DOHH2 (cell line): ENCODE measurements around the gene WDR7.

Experiments
- H3F3A ChIP-seq: fragments of 200-600 bp; sonication (generic), shearing (Covaris generic); 2 replicates; pipeline ENCODE4 v1.6.0; 2016; ENCODE audit warnings: antibody characterized with exemption, mild to moderate bottlenecking; ENCODE audit not compliant: control insufficient read depth, insufficient read depth
- H3K27ac ChIP-seq: fragments of 200-600 bp; sonication (generic); 2 replicates; pipeline ENCODE4 v1.5.1; 2014; ENCODE audit warnings: low read depth, mild to moderate bottlenecking, low read length, moderate library complexity
- H3K27me3 ChIP-seq: fragments of 200-600 bp; sonication (generic); 2 replicates; pipeline ENCODE4 v1.6.1; 2014; ENCODE audit warnings: mild to moderate bottlenecking, low read length, mixed read lengths; ENCODE audit not compliant: control insufficient read depth
- H3K36me3 ChIP-seq: fragments of 200-600 bp; sonication (generic); 2 replicates; pipeline ENCODE4 v1.6.1; 2014; ENCODE audit warnings: mild to moderate bottlenecking, low read length, moderate library complexity, mixed read lengths; ENCODE audit not compliant: control insufficient read depth
- H3K4me1 ChIP-seq: fragments of 200-600 bp; sonication (generic); 2 replicates; pipeline ENCODE4 v1.6.1; 2014; ENCODE audit warnings: mild to moderate bottlenecking, low read length, mixed read lengths; ENCODE audit not compliant: control insufficient read depth
- H3K4me2 ChIP-seq: fragments of 200-600 bp; sonication (generic); 2 replicates; pipeline ENCODE4 v1.6.0; 2014; ENCODE audit warnings: mild to moderate bottlenecking, low read length, moderate library complexity
- H3K4me3 ChIP-seq: fragments of 200-600 bp; sonication (generic); 2 replicates; pipeline ENCODE4 v1.5.1; 2014; ENCODE audit warnings: mild to moderate bottlenecking, low read length, mixed read lengths
- H3K79me2 ChIP-seq: fragments of 200-600 bp; sonication (generic); 2 replicates; pipeline ENCODE4 v1.6.1; 2014; ENCODE audit warnings: mild to moderate bottlenecking, low read length, mixed read lengths; ENCODE audit not compliant: control insufficient read depth
- H3K9me2 ChIP-seq: fragments of 200-600 bp; sonication (generic); replicated peaks from 2 replicates; pipeline ENCODE4 v1.6.1; 2014; ENCODE audit warnings: mild to moderate bottlenecking, low read length, mixed read lengths; ENCODE audit not compliant: control insufficient read depth
- H3K9me3 ChIP-seq: fragments of 200-600 bp; sonication (generic); 2 replicates; pipeline ENCODE4 v1.6.1; 2014; ENCODE audit warnings: antibody characterized with exemption, low read length, mixed read lengths; ENCODE audit not compliant: control insufficient read depth, insufficient read depth
- H4K20me1 ChIP-seq: fragments of 200-600 bp; sonication (generic); 2 replicates; pipeline ENCODE4 v1.6.0; 2014; ENCODE audit warnings: low read depth, mild to moderate bottlenecking, antibody characterized with exemption, low read length, moderate library complexity; ENCODE audit not compliant: control insufficient read depth, insufficient read depth
- CTCF ChIP-seq: fragments of 200-600 bp; sonication (generic); IDR thresholded peaks from one replicate; pipeline ENCODE4 v1.5.1; 2014; ENCODE audit warnings: antibody characterized with exemption, mild to moderate bottlenecking, low read depth, low read length; ENCODE audit not compliant: poor library complexity, severe bottlenecking
- EZH2phosphoT487 ChIP-seq: fragments of 200-600 bp; sonication (generic); IDR thresholded peaks from 2 replicates; pipeline ENCODE4 v1.6.1; 2017; ENCODE audit warnings: borderline replicate concordance, mild to moderate bottlenecking, antibody characterized with exemption, low read length, moderate library complexity, mixed read lengths

WDR7 gene

GRCh38 chr18:56637176-56637575, 14.0 kb upstream of the WDR7 start:
- Histone ChIP-seq H3K27me3 (no peaks in the 10 kb centered on the region), H3K4me2 (peak overlapping the region; percentile 82), H4K20me1 (peaks cover 4% of the 10 kb centered on the region), H3K9me3 (no peaks in the 10 kb centered on the region), H3K36me3 (peaks cover 43% of the 10 kb centered on the region), H3F3A (peaks cover 3% of the 10 kb centered on the region; the same call in 1 of the 2 replicates), H3K9me2 (no peaks in the 10 kb centered on the region), H3K79me2 (peaks cover 66% of the 10 kb centered on the region), H3K4me3 (peak overlapping the region; percentile 87), H3K27ac (no peak overlapping the region), H3K4me1 (peaks cover 27% of the 10 kb centered on the region)
- TF ChIP-seq EZH2phosphoT487: no peak
- TF ChIP-seq CTCF: no peak

DNA sequence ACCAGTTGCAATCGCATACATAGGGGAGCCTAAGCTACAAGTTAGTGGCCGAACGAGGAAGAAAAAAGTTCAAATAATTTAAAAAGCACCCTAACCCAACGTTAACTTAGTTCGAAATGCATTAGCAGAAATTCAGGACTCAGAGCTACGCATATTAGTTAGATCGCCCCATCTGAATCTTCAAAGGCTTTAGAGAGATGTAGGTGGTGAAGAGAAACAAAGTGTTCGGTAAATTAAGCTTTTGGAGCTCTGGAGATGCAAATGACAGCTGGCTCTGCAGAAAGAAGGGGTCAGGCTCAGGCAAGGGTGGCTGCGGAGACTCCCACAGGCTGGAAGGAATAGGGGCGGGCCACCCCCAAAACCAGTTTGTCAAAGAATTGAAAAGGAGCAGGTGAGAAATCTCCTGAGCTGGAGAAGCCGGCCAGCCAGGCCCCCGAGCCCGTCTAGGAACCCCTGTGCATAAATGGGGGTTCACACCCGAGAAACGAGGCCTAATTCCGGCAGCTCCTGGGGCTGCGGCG, 13.4 kb upstream of the WDR7 start:
- Histone ChIP-seq H4K20me1 (peaks cover 4% of the 10 kb centered on the region), H3K27ac (peak overlapping the region; percentile 55), H3K9me3 (no peaks in the 10 kb centered on the region), H3K4me1 (peaks cover 27% of the 10 kb centered on the region), H3F3A (peaks cover 3% of the 10 kb centered on the region; the same call in 1 of the 2 replicates), H3K79me2 (peaks cover 60% of the 10 kb centered on the region), H3K4me3 (peak overlapping the region; percentile 87), H3K9me2 (no peaks in the 10 kb centered on the region), H3K36me3 (peaks cover 38% of the 10 kb centered on the region), H3K4me2 (peak overlapping the region; percentile 82), H3K27me3 (no peaks in the 10 kb centered on the region)
- no peak for TF ChIP-seq EZH2phosphoT487
- TF ChIP-seq CTCF: no peak

- Histone ChIP-seq H3K9me3 (no peaks in the 10 kb centered on the region), H3K79me2 (peaks cover 53% of the 10 kb centered on the region)
- no peak for TF ChIP-seq EZH2phosphoT487
- no peak for TF ChIP-seq CTCF
Observed at GRCh38 chr18:56638232-56639103, 12.7 kb upstream of the WDR7 start, which contains the start of gene TXNL1. TSS of gene TXNL1 (minus strand) at chr18:56638592. CDS start at chr18:56638440, 152 bp downstream.

More at GRCh38 chr18:56638232-56639103, 12.7 kb upstream of the WDR7 start, which contains the start of gene TXNL1:
- no peaks in the 10 kb centered on the region for H3K9me2 ChIP-seq
- H3K27me3 ChIP-seq: no peaks in the 10 kb centered on the region
- peaks cover 3% of the 10 kb centered on the region; the same call in 1 of the 2 replicates for H3F3A ChIP-seq
- peak within 1 kb of the TSS; percentile 87 for H3K4me3 ChIP-seq
- peaks cover 35% of the 10 kb centered on the region for H3K36me3 ChIP-seq
- peak within 1 kb of the TSS; percentile 88 for H3K4me2 ChIP-seq
- H4K20me1 ChIP-seq: peaks cover 4% of the 10 kb centered on the region
- H3K4me1 ChIP-seq: peaks cover 27% of the 10 kb centered on the region
- H3K27ac ChIP-seq: peak within 1 kb of the TSS; percentile 87
